HG03442 (cell line): ENCODE results near the gene OPCML.

Experiments
- ATAC-seq: cut with Tn5 transposase; IDR thresholded peaks from one replicate; pipeline ENCODE4 v1.9.1; 2021; ENCODE audit warnings: mild to moderate bottlenecking, moderate library complexity; ENCODE audit not compliant: unreplicated experiment

OPCML gene

DNA sequence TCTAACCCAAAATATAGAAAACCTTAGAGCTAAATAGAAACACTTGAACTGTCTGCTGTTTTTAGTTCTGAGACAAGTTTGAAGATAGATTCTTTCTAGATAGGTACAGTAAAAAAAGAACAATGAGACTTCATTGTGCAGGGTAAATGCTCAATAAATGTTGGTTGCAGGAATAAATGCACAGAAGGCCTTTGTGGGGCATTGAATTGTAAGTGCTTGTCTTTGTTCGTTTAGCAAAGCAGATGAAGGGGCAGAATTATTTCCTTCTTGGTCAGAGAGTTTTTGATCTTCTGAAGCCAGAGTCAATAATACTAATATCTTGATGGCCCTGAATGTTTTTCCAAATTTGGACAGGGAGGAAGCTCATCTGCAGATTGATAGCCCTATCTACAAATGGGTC is 340.4 kb downstream of the OPCML start:
- no peak for ATAC-seq

DNA sequence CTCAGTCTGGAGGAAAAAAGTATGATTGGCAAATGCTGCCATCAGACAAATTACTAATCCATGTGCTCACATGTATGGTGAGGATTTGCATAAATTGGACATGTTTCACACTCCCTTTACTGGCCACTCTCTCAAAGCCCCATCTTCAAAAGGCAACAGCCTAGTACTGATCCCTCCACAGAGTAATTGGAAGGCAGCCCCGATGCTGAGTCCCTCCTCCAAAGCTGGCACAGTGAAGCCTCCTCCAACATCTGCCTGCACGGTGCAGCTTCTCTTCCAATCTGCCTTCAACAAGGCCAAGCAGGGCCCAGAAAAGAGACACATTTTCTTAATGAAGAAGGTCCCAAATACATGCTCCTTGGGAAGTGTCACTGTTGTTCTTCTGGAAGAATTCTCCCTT is 350.6 kb downstream of the OPCML start:
- ATAC-seq, result no peak

DNA sequence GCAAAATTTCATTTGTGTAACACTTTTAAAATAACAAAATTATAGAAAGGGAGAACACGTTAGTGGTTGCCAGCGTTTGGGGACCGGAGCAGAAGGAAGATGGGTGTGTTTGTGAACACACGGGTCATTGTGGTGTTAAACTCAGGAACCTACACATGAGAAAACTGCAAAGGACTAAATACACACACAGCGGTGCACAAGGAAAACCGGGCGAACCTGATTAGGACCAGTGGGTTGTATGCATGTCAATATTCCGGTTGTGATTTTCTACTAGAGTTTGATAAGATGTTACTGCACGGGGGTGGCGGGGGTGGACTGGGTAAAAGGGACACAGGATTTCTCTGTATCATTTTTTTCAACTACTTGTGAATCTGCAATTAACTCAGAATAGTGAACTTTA is 351.2 kb downstream of the OPCML start:
- ATAC-seq, result no peak

DNA sequence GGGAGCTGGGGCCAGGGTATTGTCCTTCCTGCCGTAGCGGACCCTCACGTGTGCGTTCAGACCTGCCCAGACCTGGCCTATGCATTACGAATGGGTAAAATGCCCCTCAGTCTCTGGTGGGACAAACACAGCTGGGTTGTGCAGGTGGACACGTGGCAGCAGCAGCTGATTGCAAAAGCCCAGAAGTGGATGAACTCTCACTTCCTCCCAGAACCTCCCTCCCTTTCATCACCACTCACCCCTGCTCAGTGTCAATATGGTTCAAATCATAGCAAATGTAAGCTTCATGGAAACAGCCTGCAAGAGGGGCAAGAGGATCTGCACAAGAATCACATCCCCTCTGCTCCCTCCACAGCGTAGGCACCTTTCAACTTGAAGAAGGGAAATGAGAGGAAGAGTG is 352.1 kb downstream of the OPCML start:
- no peak for ATAC-seq

DNA sequence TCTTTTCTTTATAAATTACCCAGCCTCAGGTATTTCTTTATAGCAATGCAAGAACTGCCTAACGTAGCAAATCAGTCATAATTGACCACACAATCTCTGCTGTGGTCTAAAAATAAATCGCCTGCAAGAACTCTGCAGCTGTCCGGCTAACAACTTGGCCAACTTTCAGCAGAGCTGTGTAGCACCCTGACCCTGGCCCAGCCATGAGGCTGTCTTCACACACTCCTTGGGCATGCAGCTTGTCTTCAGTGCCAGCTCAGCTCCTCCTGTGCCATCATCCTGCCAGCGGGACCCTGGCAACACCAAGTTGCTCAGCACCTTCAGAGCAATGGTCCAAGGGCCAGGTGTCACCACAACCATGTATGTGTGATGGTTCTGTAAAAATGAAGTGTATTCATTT is 355.6 kb downstream of the OPCML start:
- no peak for ATAC-seq

DNA sequence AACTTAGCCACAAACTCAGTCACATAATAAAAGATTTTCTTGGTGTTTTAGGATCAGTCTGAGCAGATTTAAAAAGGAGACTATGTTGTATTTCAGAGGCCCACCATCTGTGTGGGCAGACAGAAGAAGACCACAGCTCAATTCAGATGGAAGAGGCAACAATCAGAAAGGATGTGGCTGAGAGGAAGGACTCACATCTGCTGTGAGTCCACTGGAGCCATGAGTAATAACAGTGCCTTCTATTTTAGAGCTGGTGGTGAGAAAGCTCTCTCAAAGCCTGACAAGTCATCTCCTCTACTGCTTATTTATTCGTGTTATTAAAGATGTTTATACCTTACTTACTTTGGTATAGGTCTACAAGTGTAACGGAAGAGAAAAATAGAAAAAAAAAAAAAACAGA is 357.2 kb downstream of the OPCML start:
- peak; percentile 93 for ATAC-seq

DNA sequence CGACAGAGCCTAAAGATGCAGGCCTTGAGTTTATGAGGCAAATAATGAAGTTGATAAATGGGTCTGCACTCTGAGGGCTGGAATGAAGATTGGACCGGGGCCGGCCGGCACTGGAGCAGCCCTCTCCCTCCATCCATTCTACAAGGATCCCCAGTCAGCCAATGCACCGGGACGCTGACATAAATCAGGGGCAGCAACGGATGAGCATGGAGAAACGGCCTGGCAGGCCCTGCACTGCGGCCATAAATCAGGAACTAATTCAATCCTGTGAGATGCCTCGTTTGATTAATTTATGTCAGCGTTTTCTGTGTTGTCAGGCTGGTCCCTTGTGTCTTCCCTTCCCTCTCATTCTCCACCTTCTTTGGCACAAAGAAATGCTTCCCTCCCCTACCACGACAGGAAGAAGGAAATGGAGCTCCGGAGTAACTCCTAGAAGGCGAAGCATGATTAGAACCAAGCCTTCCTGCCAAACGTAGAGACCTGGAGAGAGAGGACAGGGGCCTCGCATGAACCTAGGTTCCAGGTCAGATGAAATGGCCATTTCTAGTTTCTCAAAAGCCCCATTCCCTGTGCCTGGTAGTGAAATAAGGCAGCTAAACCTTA is 358.4 kb downstream of the OPCML start:
- ATAC-seq, result no peak

DNA sequence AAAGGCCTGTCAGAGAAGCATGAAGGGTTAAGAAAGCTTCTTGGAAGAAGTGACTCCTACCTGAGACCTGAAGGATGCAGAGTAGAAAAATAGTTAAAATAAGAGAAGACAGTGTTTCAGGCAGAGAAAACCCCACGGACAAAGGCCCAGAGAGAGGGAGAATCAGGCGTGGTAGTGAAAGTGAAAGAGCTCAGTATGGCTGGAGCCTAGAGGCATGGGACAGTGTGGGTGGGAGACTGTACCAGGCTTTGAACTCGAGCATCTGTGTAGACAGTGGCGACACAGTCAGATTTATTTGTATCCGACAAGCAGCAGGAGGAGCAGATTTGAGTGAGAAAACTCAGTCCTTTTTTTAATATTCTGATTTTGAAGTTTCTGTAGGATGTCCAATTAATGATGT is 360.0 kb downstream of the OPCML start:
- ATAC-seq, result no peak

DNA sequence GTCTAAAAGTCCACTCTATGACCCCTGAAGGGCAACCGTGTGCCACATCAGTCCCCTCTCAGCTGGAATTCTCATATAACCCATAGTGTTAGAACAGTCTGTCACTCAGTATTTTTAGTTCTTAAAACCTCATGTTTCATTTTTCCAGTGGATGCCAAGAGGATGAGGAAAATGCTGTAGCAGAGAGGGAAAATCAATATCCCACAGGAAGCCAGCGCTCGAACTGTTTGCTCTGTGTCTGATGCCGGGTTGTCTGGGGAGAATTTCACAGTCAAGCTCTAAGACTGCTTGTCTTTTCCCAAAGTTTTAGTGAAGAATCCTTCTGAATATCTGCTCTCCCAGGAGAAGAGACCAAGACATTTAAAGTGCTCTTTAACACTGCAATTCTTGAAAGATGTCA is 360.9 kb downstream of the OPCML start:
- no peak for ATAC-seq

DNA sequence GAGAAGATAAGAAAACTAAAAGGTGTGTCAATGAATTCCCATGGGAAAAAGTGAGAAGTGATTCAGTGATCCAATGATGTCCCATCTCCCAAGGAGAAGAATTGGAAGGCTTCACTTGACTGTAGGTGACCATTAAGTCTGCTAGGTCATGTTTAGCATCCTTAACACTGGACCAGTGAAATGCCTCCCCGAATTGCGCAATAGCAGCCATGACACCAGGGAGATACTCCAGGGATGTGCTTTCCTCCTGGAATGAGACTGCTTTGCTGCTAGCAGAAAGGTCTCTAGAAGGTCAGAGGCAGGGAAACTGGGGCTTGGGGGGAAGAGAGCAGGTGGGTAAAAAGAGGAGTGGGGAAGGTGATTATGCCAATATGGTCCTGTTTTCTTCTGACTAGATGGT is 364.3 kb downstream of the OPCML start:
- no peak for ATAC-seq

DNA sequence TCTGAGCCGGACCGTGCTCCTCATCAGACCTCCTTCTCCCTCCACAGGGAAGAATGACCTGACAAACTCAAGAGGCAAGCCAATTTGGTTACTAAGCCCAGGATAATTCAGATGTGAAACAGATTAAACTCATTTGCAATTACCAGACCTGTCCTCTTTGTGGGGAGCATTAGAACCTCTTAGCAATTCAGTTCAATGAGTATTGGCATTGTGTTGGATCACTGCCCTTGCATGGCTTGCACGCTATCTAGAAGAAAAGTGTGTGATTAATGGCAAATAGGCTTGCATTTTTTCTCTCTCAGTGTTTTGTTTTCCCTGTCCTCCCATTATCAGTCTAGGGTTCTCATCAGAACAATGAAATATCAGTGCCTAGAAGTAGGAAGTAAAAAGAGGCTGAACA is 365.6 kb downstream of the OPCML start:
- no peak for ATAC-seq

DNA sequence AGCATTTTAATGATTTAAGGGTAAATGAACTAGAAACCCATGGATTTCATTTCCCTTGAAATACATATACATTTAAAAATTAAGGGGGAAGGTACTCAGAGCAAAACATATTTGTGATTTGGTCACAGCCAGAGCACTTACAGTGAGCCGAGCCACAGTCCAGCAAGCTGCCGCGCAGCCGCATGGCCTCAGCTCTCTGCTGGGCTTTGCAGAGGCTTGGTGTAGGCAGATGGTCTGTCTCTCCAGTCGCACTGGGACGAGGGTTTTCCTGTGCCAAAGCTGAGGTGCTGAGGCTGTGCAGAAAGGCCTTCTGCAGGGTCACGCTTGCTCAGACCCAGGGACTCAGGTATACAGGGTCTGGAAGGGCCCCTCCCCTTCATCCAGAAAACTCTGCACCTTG is 367.3 kb downstream of the OPCML start:
- ATAC-seq, result no peak

DNA sequence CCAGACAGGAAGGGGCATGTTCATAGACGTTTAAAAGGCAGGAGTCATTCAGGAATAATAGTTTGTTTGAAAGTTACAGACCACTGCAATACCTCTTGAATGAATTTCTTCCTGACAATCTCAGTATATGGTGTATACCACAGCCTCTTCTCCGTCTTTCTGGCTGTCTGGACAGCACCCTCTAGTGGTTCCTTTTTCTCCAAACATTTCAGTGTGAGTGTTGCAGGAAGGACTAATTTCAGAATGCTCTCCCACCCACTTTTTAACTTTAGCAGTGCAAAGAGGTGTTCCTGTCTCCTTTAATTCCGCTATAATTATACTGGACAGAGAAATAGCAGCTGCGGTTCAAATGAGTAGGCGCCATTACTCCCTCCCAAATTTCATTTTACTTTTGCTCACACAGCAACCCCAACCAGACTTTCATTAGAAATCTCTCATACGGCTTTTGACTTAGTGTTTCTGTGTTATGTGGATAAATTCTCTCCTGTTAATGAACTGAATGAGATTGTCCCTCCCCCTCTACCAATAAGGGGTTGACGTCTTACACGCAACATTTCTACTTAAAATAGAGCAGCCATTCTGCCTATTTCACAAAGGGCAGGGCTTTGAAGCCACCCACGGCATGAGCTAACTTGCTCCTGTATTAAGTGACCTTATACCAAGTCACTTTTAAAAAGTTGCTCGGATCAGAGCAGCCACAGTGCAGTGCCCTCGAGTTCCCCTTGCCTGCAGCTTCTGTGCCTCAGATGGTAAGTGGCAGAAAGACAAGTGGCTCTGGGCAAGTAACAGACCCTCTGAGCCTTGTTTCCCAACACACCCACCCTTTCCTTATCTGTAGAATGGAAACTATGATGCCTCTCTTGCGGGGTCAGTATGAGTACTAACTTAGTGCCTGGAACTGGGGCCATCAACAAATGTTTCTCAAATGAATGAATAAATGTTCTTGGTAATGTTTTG is 368.6 kb downstream of the OPCML start:
- ATAC-seq, result peak; percentile 84

DNA sequence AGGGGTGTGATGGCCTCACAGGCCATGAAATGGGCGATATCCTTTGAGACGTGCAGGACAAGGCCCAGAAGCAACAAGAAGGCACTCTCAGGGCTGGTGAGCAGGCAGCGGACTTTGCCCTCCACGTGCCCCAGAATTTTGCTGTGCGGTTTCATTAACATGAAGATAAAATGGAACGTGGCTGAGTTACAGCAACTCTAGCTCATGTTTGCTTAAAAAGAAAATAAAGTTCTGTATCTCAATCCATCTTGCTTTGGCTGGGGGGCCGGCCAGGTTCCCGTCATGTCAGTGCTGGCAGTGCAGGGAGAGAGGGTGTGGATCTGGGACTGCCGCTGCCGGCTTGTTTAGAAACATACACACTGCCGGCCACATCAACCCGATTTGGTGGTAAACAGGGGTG is 370.1 kb downstream of the OPCML start:
- ATAC-seq, result no peak

DNA sequence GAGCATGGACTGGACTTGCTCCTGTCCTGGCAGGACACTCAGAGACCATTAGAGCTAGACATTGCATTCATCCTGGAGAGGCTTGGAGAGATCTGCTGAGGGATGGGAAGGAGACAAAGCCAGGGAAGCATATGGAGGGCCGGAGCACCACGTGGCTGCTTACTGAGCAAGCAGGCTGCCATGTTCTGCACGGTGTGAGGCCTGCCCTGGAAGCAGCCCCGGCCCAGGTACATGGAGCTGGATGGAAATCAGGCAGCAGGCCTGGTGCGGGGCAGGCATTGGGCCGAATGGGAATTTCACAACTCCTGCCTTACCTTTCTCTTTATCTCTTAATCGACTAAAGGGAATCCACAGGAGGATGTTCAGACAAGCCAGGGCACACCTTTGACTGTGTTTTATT is 371.5 kb downstream of the OPCML start:
- ATAC-seq, result no peak

DNA sequence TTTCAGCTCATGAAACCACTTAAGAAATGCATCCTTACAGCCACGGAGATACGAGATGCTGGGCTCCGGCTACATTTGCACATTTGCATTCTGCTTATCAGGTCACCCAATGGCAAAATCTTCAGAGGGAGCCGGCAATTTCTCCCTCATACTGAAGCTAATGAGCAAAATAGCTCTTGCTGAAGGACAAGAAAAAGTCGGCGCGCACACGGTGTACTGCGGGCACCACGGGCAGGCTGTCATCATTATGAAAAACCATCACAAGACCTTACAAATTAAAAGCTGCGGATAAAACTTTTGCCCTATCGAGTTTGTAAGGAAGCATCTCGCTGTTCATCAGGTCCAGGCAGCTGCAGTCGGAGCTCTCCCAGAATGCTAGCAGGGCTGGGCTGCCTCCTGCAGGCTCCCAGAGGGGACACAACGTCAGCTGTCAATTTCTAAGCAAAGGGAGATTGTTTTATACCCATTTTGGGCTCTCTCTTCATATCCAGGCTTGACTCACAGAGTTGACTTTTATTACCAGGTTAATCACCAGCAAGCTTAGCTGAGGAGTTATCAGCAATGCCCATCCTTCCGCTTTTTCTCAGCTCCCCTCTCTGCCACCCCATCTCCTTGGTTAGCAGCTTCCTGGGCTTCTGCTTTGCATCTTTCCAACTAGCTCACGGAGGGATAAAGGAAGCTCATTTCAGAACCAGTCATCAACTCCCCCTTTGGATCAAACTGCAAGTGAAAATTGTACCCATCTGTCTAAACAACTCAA is 375.1 kb downstream of the OPCML start:
- ATAC-seq, result no peak

DNA sequence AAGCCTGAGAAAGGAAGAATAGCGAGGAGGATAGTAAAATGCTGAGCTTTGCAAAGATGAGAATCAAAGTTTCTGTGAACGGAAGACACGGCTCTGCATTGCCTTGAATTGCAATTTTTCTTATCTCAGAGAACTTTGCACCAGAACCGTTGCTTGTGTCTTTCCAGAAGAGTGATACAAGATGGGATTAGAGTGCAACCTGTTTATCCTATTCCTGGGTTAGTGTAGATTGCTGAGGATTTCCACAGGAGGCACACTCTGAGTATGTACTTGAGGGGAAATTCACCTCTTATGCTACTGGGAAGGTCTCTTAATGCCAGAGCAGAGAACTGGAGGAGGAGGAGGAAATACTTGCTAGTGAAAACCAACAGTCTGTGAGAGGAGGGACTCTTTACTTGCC is 377.5 kb downstream of the OPCML start:
- no peak for ATAC-seq

DNA sequence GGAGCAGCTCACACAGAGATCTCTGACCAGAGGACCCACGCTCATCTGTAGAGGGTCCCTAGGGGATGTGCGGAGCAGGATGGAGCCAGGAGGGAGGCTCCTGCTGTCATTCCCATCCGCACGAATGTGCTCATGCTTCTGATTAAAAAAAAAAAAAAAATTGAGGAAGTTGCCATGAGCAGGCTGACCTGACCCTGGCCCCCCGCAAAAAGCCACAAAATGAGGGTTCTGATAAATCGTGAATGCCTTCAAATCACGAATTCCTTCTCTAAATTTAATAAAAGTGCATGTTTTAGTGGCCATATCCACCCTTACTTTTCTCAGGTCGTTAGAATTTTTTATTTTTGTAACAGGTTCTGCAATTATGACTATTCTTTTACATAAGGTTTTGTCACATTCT is 378.2 kb downstream of the OPCML start:
- no peak for ATAC-seq

DNA sequence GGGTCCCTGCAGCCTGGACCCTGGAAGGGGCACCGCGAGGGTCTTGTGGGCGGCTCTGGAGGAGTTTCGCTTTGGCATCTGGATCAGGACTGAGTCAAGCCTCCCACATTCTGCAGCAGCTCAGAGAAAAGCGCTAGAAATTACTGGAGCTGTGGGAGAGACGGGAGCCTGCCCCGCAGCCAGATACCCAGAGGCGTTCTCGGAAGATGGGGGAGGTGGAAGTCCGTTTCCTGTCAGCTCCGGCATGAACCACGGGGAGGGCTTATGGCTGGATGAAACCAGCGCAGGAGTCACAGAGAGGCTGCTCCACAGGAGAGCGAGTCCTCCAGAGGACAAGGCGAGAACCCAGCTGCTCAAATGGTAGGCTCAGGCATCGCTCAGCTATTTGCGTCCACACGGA is 379.3 kb downstream of the OPCML start:
- no peak for ATAC-seq

DNA sequence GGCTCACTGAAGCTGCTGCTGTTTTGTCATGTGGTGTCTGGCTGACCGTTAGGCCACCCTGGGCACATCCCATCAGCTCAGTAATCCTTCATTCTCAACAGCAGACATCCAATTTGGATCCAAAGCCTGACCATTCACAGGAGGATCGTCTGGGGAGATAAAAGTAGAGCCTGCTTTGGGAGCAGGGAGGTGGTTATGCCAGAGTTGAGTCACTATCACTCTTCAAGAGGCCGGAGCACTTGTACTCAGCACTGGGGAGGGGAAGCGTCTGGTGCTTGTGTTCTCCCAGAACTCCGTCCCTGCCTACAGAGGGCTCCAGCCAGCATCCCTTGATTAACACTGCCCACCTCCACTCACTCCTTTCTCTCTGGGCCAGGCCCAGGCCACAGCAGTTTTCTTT is 382.6 kb downstream of the OPCML start:
- ATAC-seq, result no peak

DNA sequence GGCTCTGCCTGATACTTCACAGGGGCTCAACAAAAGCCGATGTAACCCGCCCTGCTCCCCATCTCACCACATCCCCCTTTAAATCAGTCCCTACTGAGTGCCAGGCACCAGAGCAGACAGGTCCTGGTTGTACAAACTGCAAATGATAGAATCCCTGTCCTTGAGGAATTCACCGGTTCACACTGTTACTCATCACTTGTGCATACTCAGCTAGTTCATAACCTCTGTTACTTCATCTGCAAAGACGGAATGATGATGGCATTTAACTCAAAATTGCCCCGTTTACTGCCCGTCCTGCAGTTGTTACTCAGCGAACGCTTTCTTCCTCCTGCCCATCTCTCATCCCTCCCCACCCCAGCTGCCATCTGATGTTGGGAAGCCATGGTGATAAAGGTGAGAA is 384.7 kb downstream of the OPCML start:
- no peak for ATAC-seq
